ENCODE data around the gene ZSCAN18. TPM values are rescaled to one million over a fixed set of nuclear protein-coding genes. Genes with fewer than 3 reads are reported as not detected.

ZSCAN18 gene
- polyA plus RNA-seq, 1 donor from 2014 or later, result 399 TPM

- peaks cover 8% of the 10 kb centered on the region for H3K9me3 ChIP-seq (ENCODE audit: low read length)
- H3K9me2 ChIP-seq (ENCODE audit: insufficient read depth, low read length), result no peaks in the 10 kb centered on the region
- H3K27ac ChIP-seq (ENCODE audit: low read length), result no peak overlapping the region
- no peaks in the 10 kb centered on the region for H3K36me3 ChIP-seq (ENCODE audit: insufficient read depth, low read length)
- no peaks in the 10 kb centered on the region for H3K27me3 ChIP-seq (ENCODE audit: insufficient read depth, low read depth, low read length)
- no peaks in the 10 kb centered on the region for H3F3A ChIP-seq (ENCODE audit: insufficient read depth, low read length, poor library complexity, severe bottlenecking)
- no peak overlapping the region for H2AFZ ChIP-seq (ENCODE audit: low read depth, low read length)
- no peak overlapping the region for H3K9ac ChIP-seq (ENCODE audit: low read length)
- no peak overlapping the region for H3K4me3 ChIP-seq (ENCODE audit: low read length)
- TF ChIP-seq TAF1 (IDR thresholded peaks at IDR 0.05; ENCODE audit: low read depth) (no peak), POLR2AphosphoS5 (IDR thresholded peaks at IDR 0.05) (no peak), RAD21 (conservative IDR thresholded peaks at IDR 0.05) (no peak), MXI1 (conservative IDR thresholded peaks at IDR 0.05; ENCODE audit: poor library complexity, severe bottlenecking) (no peak)
- TF ChIP-seq, protein P1, sequence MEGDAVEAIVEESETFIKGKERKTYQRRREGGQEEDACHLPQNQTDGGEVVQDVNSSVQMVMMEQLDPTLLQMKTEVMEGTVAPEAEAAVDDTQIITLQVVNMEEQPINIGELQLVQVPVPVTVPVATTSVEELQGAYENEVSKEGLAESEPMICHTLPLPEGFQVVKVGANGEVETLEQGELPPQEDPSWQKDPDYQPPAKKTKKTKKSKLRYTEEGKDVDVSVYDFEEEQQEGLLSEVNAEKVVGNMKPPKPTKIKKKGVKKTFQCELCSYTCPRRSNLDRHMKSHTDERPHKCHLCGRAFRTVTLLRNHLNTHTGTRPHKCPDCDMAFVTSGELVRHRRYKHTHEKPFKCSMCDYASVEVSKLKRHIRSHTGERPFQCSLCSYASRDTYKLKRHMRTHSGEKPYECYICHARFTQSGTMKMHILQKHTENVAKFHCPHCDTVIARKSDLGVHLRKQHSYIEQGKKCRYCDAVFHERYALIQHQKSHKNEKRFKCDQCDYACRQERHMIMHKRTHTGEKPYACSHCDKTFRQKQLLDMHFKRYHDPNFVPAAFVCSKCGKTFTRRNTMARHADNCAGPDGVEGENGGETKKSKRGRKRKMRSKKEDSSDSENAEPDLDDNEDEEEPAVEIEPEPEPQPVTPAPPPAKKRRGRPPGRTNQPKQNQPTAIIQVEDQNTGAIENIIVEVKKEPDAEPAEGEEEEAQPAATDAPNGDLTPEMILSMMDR (IDR thresholded peaks at IDR 0.05; ENCODE audit: poor library complexity, severe bottlenecking), result no peak
- TF ChIP-seq, protein P2, sequence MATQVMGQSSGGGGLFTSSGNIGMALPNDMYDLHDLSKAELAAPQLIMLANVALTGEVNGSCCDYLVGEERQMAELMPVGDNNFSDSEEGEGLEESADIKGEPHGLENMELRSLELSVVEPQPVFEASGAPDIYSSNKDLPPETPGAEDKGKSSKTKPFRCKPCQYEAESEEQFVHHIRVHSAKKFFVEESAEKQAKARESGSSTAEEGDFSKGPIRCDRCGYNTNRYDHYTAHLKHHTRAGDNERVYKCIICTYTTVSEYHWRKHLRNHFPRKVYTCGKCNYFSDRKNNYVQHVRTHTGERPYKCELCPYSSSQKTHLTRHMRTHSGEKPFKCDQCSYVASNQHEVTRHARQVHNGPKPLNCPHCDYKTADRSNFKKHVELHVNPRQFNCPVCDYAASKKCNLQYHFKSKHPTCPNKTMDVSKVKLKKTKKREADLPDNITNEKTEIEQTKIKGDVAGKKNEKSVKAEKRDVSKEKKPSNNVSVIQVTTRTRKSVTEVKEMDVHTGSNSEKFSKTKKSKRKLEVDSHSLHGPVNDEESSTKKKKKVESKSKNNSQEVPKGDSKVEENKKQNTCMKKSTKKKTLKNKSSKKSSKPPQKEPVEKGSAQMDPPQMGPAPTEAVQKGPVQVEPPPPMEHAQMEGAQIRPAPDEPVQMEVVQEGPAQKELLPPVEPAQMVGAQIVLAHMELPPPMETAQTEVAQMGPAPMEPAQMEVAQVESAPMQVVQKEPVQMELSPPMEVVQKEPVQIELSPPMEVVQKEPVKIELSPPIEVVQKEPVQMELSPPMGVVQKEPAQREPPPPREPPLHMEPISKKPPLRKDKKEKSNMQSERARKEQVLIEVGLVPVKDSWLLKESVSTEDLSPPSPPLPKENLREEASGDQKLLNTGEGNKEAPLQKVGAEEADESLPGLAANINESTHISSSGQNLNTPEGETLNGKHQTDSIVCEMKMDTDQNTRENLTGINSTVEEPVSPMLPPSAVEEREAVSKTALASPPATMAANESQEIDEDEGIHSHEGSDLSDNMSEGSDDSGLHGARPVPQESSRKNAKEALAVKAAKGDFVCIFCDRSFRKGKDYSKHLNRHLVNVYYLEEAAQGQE (IDR thresholded peaks at IDR 0.05; ENCODE audit: borderline replicate concordance), result no peak
- no peaks in the 10 kb centered on the region for H3K79me2 ChIP-seq (replicated peaks; ENCODE audit: insufficient read depth, low read length)
- H3K4me2 ChIP-seq (ENCODE audit: low read length), result no peak overlapping the region
- H4K20me1 ChIP-seq (ENCODE audit: insufficient read depth), result no peaks in the 10 kb centered on the region
Observed at GRCh38 chr19:58052256-58052655, 45.8 kb downstream of the ZSCAN18 start.

DNA sequence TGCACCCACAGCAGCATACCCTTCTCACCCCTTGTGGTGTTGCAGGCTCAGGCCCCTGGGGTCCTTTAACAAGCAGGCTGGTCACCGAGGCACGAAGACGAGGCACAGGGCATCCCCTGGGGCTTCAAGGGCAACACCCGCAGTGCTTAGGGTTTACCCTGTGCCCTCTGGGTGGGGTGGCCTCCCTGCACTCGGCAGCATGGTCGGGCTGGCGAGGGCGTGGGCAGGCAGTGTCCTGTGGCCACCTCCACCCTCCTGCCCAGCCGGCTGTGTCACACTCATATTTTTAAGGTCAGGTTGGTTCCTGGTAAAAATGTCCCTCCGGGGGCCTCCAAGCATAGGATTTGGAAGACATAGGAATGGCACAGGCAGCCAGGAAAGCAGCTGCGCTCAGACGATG, 50.4 kb downstream of the ZSCAN18 start:
- no peak overlapping the region for H3K4me2 ChIP-seq (ENCODE audit: low read length)
- no peaks in the 10 kb centered on the region for H3K27me3 ChIP-seq (ENCODE audit: insufficient read depth, low read depth, low read length)
- no peaks in the 10 kb centered on the region for H3K36me3 ChIP-seq (ENCODE audit: insufficient read depth, low read length)
- no peak overlapping the region for H2AFZ ChIP-seq (ENCODE audit: low read depth, low read length)
- no peaks in the 10 kb centered on the region for H3F3A ChIP-seq (ENCODE audit: insufficient read depth, low read length, poor library complexity, severe bottlenecking)
- no peaks in the 10 kb centered on the region for H4K20me1 ChIP-seq (ENCODE audit: insufficient read depth)
- TF ChIP-seq SMC3 (conservative IDR thresholded peaks at IDR 0.05; ENCODE audit: poor library complexity) (no peak), EP300 (conservative IDR thresholded peaks at IDR 0.05; ENCODE audit: poor library complexity, severe bottlenecking) (no peak), POLR2AphosphoS5 (IDR thresholded peaks at IDR 0.05) (no peak), MXI1 (conservative IDR thresholded peaks at IDR 0.05; ENCODE audit: poor library complexity, severe bottlenecking) (no peak), RAD21 (conservative IDR thresholded peaks at IDR 0.05) (no peak), EZH2 (IDR thresholded peaks at IDR 0.05; ENCODE audit: borderline replicate concordance, insufficient read depth, low read length, poor library complexity, severe bottlenecking) (no peak), TAF1 (IDR thresholded peaks at IDR 0.05; ENCODE audit: low read depth) (no peak)
- TF ChIP-seq, protein P2 (IDR thresholded peaks at IDR 0.05; ENCODE audit: borderline replicate concordance), result no peak
- TF ChIP-seq, protein P1 (IDR thresholded peaks at IDR 0.05; ENCODE audit: poor library complexity, severe bottlenecking), result no peak
- H3K9ac ChIP-seq (ENCODE audit: low read length), result no peak overlapping the region
- no peak overlapping the region for H3K4me3 ChIP-seq (ENCODE audit: low read length)
- no peaks in the 10 kb centered on the region for H3K9me2 ChIP-seq (ENCODE audit: insufficient read depth, low read length)
- no peaks in the 10 kb centered on the region for H3K79me2 ChIP-seq (replicated peaks; ENCODE audit: insufficient read depth, low read length)
- no peak overlapping the region for H3K27ac ChIP-seq (ENCODE audit: low read length)
- H3K9me3 ChIP-seq (ENCODE audit: low read length), result peaks cover 16% of the 10 kb centered on the region

Data from neural cell (in vitro differentiated cells).